HCT116 (cell line): ENCODE results near the gene RBM20. TPM values are rescaled to one million over a fixed set of nuclear protein-coding genes. Genes with fewer than 3 reads are reported as not detected.

Experiments used
- ATAC-seq: fragments of 200-7000 bp; cut with Tn5 transposase; 2 replicates; pipeline ENCODE4 v1.9.1; 2020; ENCODE audit warnings: mild to moderate bottlenecking, moderate library complexity
- BruUV-seq: library from RNA; stranded (reverse); fragments of 400-500 nt; replicated peaks from 2 replicates; lab custom pipeline; 2021; lab: Mats Ljungman, UMichigan
- CTCF ChIA-PET: fragments of 300-600 bp; sonication (Branson Sonifier 250); formaldehyde crosslinking; loops from one replicate; lab custom pipeline; 2021; ENCODE audit warnings: antibody characterized with exemption; lab: Charles Lee
- POLR2A ChIA-PET: fragments of 300-600, 350-600 bp; sonication (Branson Sonifier 250); formaldehyde crosslinking; loops from one replicate; lab custom pipeline; 2021; ENCODE audit warnings: antibody characterized with exemption; lab: Charles Lee
- RAD21 ChIA-PET, 2 experiments: fragments of 300-600 bp; sonication (Branson Sonifier 250); formaldehyde crosslinking; loops; one replicate each; lab custom pipeline; 2023; ENCODE audit warnings: low total read pairs in 2 of 2; ENCODE audit not compliant: uncharacterized antibody in 2 of 2, unreplicated experiment in 2 of 2, low non-redundant PET in 1 of 2; lab: Charles Lee
- DNase-seq: peaks from one replicate; pipeline ENCODE4 v3.0.0-alpha.2; 2010; ENCODE audit warnings: low read depth, low spot score
- H2AFZ ChIP-seq: fragments of 200-600 bp; shearing (Covaris generic), sonication (generic); 2 replicates; pipeline ENCODE4 v1.6.1; 2017; ENCODE audit warnings: low read depth, mixed run types, mixed read lengths, antibody characterized with exemption, low read length; ENCODE audit not compliant: poor library complexity, severe bottlenecking
- H3K27ac ChIP-seq: 2 replicates; pipeline ENCODE4 v1.5.1; 2012; ENCODE audit warnings: low read depth, low read length
- H3K27me3 ChIP-seq: fragments of 200-600 bp; sonication (generic); 2 replicates; pipeline ENCODE4 v1.6.1; 2016; ENCODE audit warnings: mixed run types, low read length, mixed read lengths; ENCODE audit not compliant: insufficient read depth
- H3K36me3 ChIP-seq, 2 experiments: fragments of 200-500 bp in 1 of 2; fragments of 200-600 bp in 1 of 2; sonication (Bioruptor generic) in 1 of 2; sonication (generic) in 1 of 2; 2 replicates each; pipeline versions ENCODE4 v1.5.1 to v1.6.1; 2014 to 2016; ENCODE audit warnings: low read length in 2 of 2, inconsistent platforms in 1 of 2, mixed read lengths in 1 of 2, mixed run types in 1 of 2; ENCODE audit not compliant: insufficient read depth in 2 of 2, control insufficient read depth in 1 of 2
- H3K4me1 ChIP-seq, 2 experiments: fragments of 200-600 bp in 1 of 2; sonication (generic) in 1 of 2; 2 replicates each; pipeline versions ENCODE4 v1.5.1 to v1.6.1; 2012 to 2017; ENCODE audit warnings: low read length in 2 of 2, inconsistent platforms in 1 of 2, mild to moderate bottlenecking in 1 of 2, mixed read lengths in 1 of 2, mixed run types in 1 of 2, moderate library complexity in 1 of 2; ENCODE audit not compliant: insufficient read depth in 2 of 2, control insufficient read depth in 1 of 2
- H3K4me2 ChIP-seq: fragments of 200-600 bp; sonication (generic); 2 replicates; pipeline ENCODE4 v1.6.1; 2017; ENCODE audit warnings: mixed run types, low read length, mixed read lengths
- H3K4me3 ChIP-seq, 2 experiments: fragments of 200-600 bp in 1 of 2; sonication (generic) in 1 of 2; replicated peaks in 1 of 2; 2 replicates each; pipeline ENCODE4 v1.5.1; 2011 to 2016; ENCODE audit warnings: low read length in 2 of 2, control low read depth in 1 of 2, low read depth in 1 of 2, mild to moderate bottlenecking in 1 of 2, mixed read lengths in 1 of 2, mixed run types in 1 of 2
- H3K79me2 ChIP-seq: fragments of 200-600 bp; sonication (generic); 2 replicates; pipeline ENCODE4 v1.6.1; 2017; ENCODE audit warnings: mild to moderate bottlenecking, mixed run types, low read length, moderate library complexity, mixed read lengths; ENCODE audit not compliant: insufficient read depth
- H3K9ac ChIP-seq: fragments of 200-600 bp; sonication (generic); 2 replicates; pipeline ENCODE4 v1.6.1; 2016; ENCODE audit warnings: low read length, mixed read lengths
- H3K9me2 ChIP-seq: fragments of 200-600 bp; sonication (generic), shearing (Covaris generic); 2 replicates; pipeline ENCODE4 v1.6.1; 2017; ENCODE audit warnings: mixed run types, mild to moderate bottlenecking, moderate library complexity; ENCODE audit not compliant: insufficient read depth
- H3K9me3 ChIP-seq, 2 experiments: fragments of 200-500 bp in 1 of 2; fragments of 200-600 bp in 1 of 2; sonication (Bioruptor generic) in 1 of 2; sonication (generic) in 1 of 2; 2 replicates each; pipeline ENCODE4 v1.6.1; 2014 to 2017; ENCODE audit warnings: low read length in 2 of 2, mixed read lengths in 2 of 2, inconsistent platforms in 1 of 2, low read depth in 1 of 2, mild to moderate bottlenecking in 1 of 2, mixed run types in 1 of 2, moderate library complexity in 1 of 2; ENCODE audit not compliant: control insufficient read depth in 1 of 2, insufficient read depth in 1 of 2
- H4K20me1 ChIP-seq: fragments of 200-600 bp; sonication (generic), shearing (Covaris generic); 2 replicates; pipeline ENCODE4 v1.6.1; 2017; ENCODE audit warnings: mixed run types, mild to moderate bottlenecking, moderate library complexity; ENCODE audit not compliant: insufficient read depth
- CEBPB ChIP-seq: IDR thresholded peaks from 2 replicates; pipeline ENCODE4 v1.6.1; 2012; ENCODE audit warnings: low read depth
- ELF1 ChIP-seq: IDR thresholded peaks from 2 replicates; pipeline ENCODE4 v1.6.1; 2012; ENCODE audit warnings: low read depth, borderline replicate concordance
- EZH2 ChIP-seq: fragments of 200-600 bp; sonication (generic); IDR thresholded peaks from 2 replicates; pipeline ENCODE4 v1.6.1; 2017; ENCODE audit warnings: antibody characterized with exemption, mixed run types
- JUND ChIP-seq: IDR thresholded peaks from 2 replicates; pipeline ENCODE4 v1.6.1; 2012
- POLR2A ChIP-seq: IDR thresholded peaks from 2 replicates; pipeline ENCODE4 v1.7.0; 2011; ENCODE audit warnings: borderline replicate concordance; ENCODE audit not compliant: insufficient read depth, insufficient read length; ENCODE audit errors: extremely low read depth
- POLR2AphosphoS5 ChIP-seq: IDR thresholded peaks from 2 replicates; pipeline ENCODE4 v1.6.1; 2011; ENCODE audit warnings: mild to moderate bottlenecking, low read depth, low read length, moderate library complexity
- RAD21 ChIP-seq: IDR thresholded peaks from 2 replicates; pipeline ENCODE4 v1.6.1; 2012; ENCODE audit warnings: low read depth, mild to moderate bottlenecking
- SIN3A ChIP-seq: IDR thresholded peaks from 2 replicates; pipeline ENCODE4 v1.6.1; 2012; ENCODE audit warnings: low read depth
- SRF ChIP-seq: IDR thresholded peaks from 2 replicates; pipeline ENCODE4 v1.6.1; 2012; ENCODE audit warnings: low read depth
- intact Hi-C: fragments of 100-400 bp; cut with micrococcal nuclease; formaldehyde crosslinking; loops from 2 replicates; pipeline ENCODE4 v1.10.0; 2022
- total RNA-seq: library from RNA; stranded (reverse); gene quantifications from one replicate; pipeline ENCODE4 v1.2.1, GENCODE V29; 2021; ENCODE audit not compliant: unreplicated experiment
- TF ChIP-seq, protein P1 (sequence below): IDR thresholded peaks from 2 replicates; pipeline ENCODE4 v1.6.1; 2012
- TF ChIP-seq, protein P2 (sequence below): IDR thresholded peaks from 2 replicates; pipeline ENCODE4 v1.6.1; 2012; ENCODE audit warnings: low read depth

RBM20 gene
- total RNA-seq, 1 experiment from 2014 or later = 2.0 TPM

DNA sequence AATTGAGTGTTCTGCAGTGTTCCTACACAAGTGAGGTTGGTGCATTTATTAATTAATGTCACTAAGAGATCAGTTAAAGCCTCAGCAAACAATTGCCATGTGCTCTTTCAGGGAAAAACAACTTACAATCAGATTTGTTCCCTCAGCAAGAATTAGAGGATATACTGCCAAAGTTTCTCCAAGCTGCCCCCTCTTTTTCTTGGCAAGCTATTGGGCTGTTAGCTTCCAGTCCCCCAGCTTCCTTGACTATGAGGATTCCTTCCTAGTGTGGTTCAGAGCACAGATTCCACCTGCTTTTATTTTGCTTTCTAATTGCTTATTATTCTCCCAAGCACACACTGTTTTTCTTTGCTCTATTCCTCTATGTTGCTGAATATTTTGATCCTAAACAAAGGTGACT, 112.7 kb downstream of the RBM20 start:
- Histone ChIP-seq H3K36me3 (no peaks in the 10 kb centered on the region), H3K79me2 (no peaks in the 10 kb centered on the region), H4K20me1 (no peaks in the 10 kb centered on the region), H2AFZ (no peak overlapping the region), H3K27me3 (peaks cover 5% of the 10 kb centered on the region; the same call in 1 of the 2 replicates), H3K4me2 (no peak overlapping the region), H3K9me3 (no peaks in the 10 kb centered on the region), H3K9me2 (no peaks in the 10 kb centered on the region), H3K4me3 (no peak overlapping the region), H3K27ac (no peak overlapping the region), H3K4me1 (peaks cover 0 to 4% of the 10 kb centered on the region in 2 experiments; a peak in 1 of 4 replicates), H3K9ac (no peak overlapping the region)
- ChIA-PET RAD21 (interaction anchor here in 1 of 2 experiments (0.6 kb wide), 1 partner anchor 11 kb away, joined by 9 read pairs; no protein-coding TSS in a partner anchor), CTCF (no interaction called here), POLR2A (no interaction called here)
- TF ChIP-seq SRF = no peak
- TF ChIP-seq EZH2 = no peak
- TF ChIP-seq POLR2AphosphoS5 = no peak
- TF ChIP-seq ELF1 = no peak
- TF ChIP-seq CEBPB = no peak
- TF ChIP-seq, protein P1, sequence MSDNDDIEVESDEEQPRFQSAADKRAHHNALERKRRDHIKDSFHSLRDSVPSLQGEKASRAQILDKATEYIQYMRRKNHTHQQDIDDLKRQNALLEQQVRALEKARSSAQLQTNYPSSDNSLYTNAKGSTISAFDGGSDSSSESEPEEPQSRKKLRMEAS = no peak
- no peak for TF ChIP-seq JUND
- TF ChIP-seq POLR2A = no peak
- no peak for TF ChIP-seq RAD21
- TF ChIP-seq, protein P2, sequence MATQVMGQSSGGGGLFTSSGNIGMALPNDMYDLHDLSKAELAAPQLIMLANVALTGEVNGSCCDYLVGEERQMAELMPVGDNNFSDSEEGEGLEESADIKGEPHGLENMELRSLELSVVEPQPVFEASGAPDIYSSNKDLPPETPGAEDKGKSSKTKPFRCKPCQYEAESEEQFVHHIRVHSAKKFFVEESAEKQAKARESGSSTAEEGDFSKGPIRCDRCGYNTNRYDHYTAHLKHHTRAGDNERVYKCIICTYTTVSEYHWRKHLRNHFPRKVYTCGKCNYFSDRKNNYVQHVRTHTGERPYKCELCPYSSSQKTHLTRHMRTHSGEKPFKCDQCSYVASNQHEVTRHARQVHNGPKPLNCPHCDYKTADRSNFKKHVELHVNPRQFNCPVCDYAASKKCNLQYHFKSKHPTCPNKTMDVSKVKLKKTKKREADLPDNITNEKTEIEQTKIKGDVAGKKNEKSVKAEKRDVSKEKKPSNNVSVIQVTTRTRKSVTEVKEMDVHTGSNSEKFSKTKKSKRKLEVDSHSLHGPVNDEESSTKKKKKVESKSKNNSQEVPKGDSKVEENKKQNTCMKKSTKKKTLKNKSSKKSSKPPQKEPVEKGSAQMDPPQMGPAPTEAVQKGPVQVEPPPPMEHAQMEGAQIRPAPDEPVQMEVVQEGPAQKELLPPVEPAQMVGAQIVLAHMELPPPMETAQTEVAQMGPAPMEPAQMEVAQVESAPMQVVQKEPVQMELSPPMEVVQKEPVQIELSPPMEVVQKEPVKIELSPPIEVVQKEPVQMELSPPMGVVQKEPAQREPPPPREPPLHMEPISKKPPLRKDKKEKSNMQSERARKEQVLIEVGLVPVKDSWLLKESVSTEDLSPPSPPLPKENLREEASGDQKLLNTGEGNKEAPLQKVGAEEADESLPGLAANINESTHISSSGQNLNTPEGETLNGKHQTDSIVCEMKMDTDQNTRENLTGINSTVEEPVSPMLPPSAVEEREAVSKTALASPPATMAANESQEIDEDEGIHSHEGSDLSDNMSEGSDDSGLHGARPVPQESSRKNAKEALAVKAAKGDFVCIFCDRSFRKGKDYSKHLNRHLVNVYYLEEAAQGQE = no peak
- no peak for TF ChIP-seq SIN3A
- no TSS peak for BruUV-seq
- DNase-seq (no peak), ATAC-seq (no peak)
- intact Hi-C loops = no loop called here
